Lung (tissue), 12 donors: Measurements from ENCODE around the gene ATXN1. TPM values are rescaled to one million over a fixed set of nuclear protein-coding genes. Genes with fewer than 3 reads are reported as not detected.

Experiments used
- ATAC-seq: fragments of 200-7000 bp; cut with Tn5 transposase; one replicate; pipeline ENCODE4 v1.9.1; 2020; ENCODE audit warnings: moderate number of reproducible peaks; ENCODE audit not compliant: insufficient read depth, low FRiP score
- DNase-seq, 3 donors: peaks; one replicate each; pipeline ENCODE4 v3.0.0-alpha.2; 2013 to 2017
- H3K27ac ChIP-seq, 2 donors: one replicate each; pipeline ENCODE4 v1.5.1; 2013; ENCODE audit warnings: mild to moderate bottlenecking in 2 of 2, moderate library complexity in 2 of 2, control low read depth in 1 of 2, inconsistent platforms in 1 of 2, low read depth in 1 of 2, low read length in 1 of 2
- H3K27me3 ChIP-seq, 3 donors: one replicate each; pipeline ENCODE4 v1.5.1; 2013; ENCODE audit warnings: low read length in 2 of 3; ENCODE audit not compliant: control insufficient read depth in 3 of 3, insufficient read depth in 3 of 3
- H3K36me3 ChIP-seq, 4 donors: one replicate each; pipeline ENCODE4 v1.5.1; 2013; ENCODE audit warnings: low read length in 4 of 4, mild to moderate bottlenecking in 1 of 4, moderate library complexity in 1 of 4; ENCODE audit not compliant: control insufficient read depth in 4 of 4, insufficient read depth in 4 of 4
- H3K4me1 ChIP-seq, 5 donors: one replicate each; pipeline ENCODE4 v1.5.1; 2013; ENCODE audit warnings: low read length in 5 of 5, mild to moderate bottlenecking in 2 of 5, moderate library complexity in 1 of 5; ENCODE audit not compliant: control insufficient read depth in 5 of 5, insufficient read depth in 5 of 5
- H3K4me3 ChIP-seq: one replicate; pipeline ENCODE4 v1.5.1; 2013; ENCODE audit warnings: mild to moderate bottlenecking, control low read depth, moderate library complexity
- H3K9ac ChIP-seq, 2 donors: one replicate each; pipeline ENCODE4 v1.5.1; 2013; ENCODE audit warnings: low read length in 2 of 2, control low read depth in 1 of 2; ENCODE audit not compliant: insufficient read depth in 1 of 2
- H3K9me3 ChIP-seq, 4 donors: one replicate each; pipeline ENCODE4 v1.5.1; 2013; ENCODE audit warnings: low read length in 3 of 4, mild to moderate bottlenecking in 1 of 4, moderate library complexity in 1 of 4; ENCODE audit not compliant: control insufficient read depth in 4 of 4, insufficient read depth in 3 of 4
- WGBS, 2 donors: extraction: QIAGEN DNeasy Blood & Tissue Kit; methylation state at CpG; one replicate each; pipeline ENCODE4 v1.1.7; 2013; 5-methylcytosine and 5-hydroxymethylcytosine counted together
- polyA plus RNA-seq, 2 donors: library from polyadenylated mRNA; stranded (reverse); fragments of 200-250 nt; gene quantifications; one replicate each; pipeline ENCODE4 v1.2.1, GENCODE V29; 2013
- total RNA-seq, 2 donors: library from RNA; depleted of rRNA in 1 of 2; stranded (reverse); fragments of >200 nt in 1 of 2; gene quantifications; one replicate each; pipeline ENCODE4 v1.2.1, GENCODE V29; 2014 to 2021
- TF ChIP-seq, protein P1 (sequence below): IDR thresholded peaks from 2 replicates; pipeline ENCODE4 v1.5.1; 2012; ENCODE audit warnings: mild to moderate bottlenecking; ENCODE audit errors: control extremely low read depth, extremely low read depth
- donor health status: control.
- donor health status: control.
- donor health status: Bipolar disorder and iron deficiency.
- donor health status: healthy.
- donor health status: DM: yes; HTN: yes; CAD: no.

Gene ATXN1
- total and polyA plus RNA-seq, 4 donors: 9.7 to 108 (median 34.9) TPM

DNA sequence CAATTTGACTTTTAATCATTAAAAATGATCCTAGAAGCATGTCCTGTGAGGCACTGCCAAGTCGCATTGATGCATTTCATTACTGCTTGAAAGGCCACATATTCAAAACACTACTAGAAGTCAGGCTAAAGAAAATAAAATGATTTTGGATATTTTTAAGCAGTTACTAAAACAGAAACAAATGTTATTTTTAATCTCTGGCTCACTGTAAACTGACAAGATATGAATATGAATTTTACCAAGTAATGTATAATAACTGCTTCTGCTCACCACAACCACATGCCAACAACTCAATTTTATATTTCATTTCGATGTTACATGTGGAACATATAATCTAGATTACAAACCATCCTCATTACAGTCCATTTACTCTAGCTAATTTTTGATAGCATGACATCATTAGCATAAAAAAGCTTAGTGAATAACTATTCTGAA lies 90.6 kb downstream of the ATXN1 start:
- Histone ChIP-seq H3K9me3 (no peaks in the 10 kb centered on the region), H3K9ac (no peak overlapping the region), H3K4me1 (peaks cover 7 to 40% (median 10%) of the 10 kb centered on the region in 5 donors), H3K27ac (no peak overlapping the region), H3K4me3 (no peak overlapping the region), H3K36me3 (peaks cover 0 to 2% (median 0%) of the 10 kb centered on the region in 4 donors), H3K27me3 (no peaks in the 10 kb centered on the region)
- TF ChIP-seq, protein P1, sequence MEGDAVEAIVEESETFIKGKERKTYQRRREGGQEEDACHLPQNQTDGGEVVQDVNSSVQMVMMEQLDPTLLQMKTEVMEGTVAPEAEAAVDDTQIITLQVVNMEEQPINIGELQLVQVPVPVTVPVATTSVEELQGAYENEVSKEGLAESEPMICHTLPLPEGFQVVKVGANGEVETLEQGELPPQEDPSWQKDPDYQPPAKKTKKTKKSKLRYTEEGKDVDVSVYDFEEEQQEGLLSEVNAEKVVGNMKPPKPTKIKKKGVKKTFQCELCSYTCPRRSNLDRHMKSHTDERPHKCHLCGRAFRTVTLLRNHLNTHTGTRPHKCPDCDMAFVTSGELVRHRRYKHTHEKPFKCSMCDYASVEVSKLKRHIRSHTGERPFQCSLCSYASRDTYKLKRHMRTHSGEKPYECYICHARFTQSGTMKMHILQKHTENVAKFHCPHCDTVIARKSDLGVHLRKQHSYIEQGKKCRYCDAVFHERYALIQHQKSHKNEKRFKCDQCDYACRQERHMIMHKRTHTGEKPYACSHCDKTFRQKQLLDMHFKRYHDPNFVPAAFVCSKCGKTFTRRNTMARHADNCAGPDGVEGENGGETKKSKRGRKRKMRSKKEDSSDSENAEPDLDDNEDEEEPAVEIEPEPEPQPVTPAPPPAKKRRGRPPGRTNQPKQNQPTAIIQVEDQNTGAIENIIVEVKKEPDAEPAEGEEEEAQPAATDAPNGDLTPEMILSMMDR: no peak
- 73 to 85% methylated on average over 2 of the region's 2 CpGs for WGBS, 2 donors
- ATAC-seq: no peak
- peak in 1 of 3 donors; percentile 40 for DNase-seq

DNA sequence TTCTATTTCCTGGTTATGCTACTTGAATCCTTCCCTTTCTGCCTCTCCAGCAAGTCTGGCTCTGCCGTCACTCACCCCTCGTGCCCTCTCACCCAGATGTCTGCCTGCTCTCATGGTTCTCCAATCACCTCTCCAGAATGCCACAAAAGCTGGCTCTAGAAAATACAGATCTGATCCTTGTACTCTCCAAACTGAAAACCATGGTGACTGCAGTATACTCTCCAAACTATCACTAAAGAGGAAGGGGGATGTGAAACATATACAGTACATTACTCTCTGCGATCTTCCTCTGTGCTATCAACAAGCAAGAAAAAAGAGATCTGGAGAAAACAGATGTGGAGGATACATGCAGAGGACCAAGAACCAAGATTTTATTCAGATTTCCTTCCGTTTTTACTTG lies 91.1 kb downstream of the ATXN1 start:
- no peak overlapping the region for H3K9ac ChIP-seq
- no peaks in the 10 kb centered on the region for H3K9me3 ChIP-seq
- 40 to 43% methylated on average over 4 of the region's 4 CpGs for WGBS, 2 donors
- H3K4me3 ChIP-seq: no peak overlapping the region
- H3K27ac ChIP-seq: peak overlapping the region in 1 of 2 donors; percentile 40
- DNase-seq: peak in 2 of 3 donors; percentile 40 to 43
- H3K27me3 ChIP-seq: no peaks in the 10 kb centered on the region
- TF ChIP-seq, protein P1: no peak
- peaks cover 6 to 40% (median 10%) of the 10 kb centered on the region in 5 donors for H3K4me1 ChIP-seq
- peak; percentile 40 for ATAC-seq
- peaks cover 0 to 2% (median 0%) of the 10 kb centered on the region in 4 donors for H3K36me3 ChIP-seq

- H3K4me1 ChIP-seq: peaks cover 0 to 32% (median 10%) of the 10 kb centered on the region in 5 donors
- no peaks in the 10 kb centered on the region for H3K27me3 ChIP-seq
- H3K9me3 ChIP-seq: no peaks in the 10 kb centered on the region
- no peak overlapping the region for H3K27ac ChIP-seq
- ATAC-seq (no peak), DNase-seq (no peak)
- 30 to 49% methylated on average over 3 of the region's 3 CpGs for WGBS, 2 donors
- TF ChIP-seq, protein P1: no peak
- no peak overlapping the region for H3K4me3 ChIP-seq
- H3K9ac ChIP-seq: no peak overlapping the region
- peaks cover 0 to 2% (median 0%) of the 10 kb centered on the region in 4 donors for H3K36me3 ChIP-seq
Observed at GRCh38 chr6:16669227-16669626, 92.0 kb downstream of the ATXN1 start.

- H3K36me3 ChIP-seq: peaks cover 0 to 2% (median 0%) of the 10 kb centered on the region in 4 donors
- H3K9ac ChIP-seq: no peak overlapping the region
- no peaks in the 10 kb centered on the region for H3K27me3 ChIP-seq
- no peak overlapping the region for H3K4me3 ChIP-seq
- no peaks in the 10 kb centered on the region for H3K9me3 ChIP-seq
- DNase-seq: no peak
- H3K27ac ChIP-seq: no peak overlapping the region
- WGBS, 2 donors: 75 to 83% methylated on average over 4 of the region's 4 CpGs
- TF ChIP-seq, protein P1: no peak
- H3K4me1 ChIP-seq: peaks cover 0 to 31% (median 10%) of the 10 kb centered on the region in 5 donors
- ATAC-seq: no peak
Observed at GRCh38 chr6:16667509-16667908, 93.8 kb downstream of the ATXN1 start.
